ENCODE measurements around the gene MISP. TPM values are rescaled to one million over a fixed set of nuclear protein-coding genes. Genes with fewer than 3 reads are reported as not detected.

The MISP gene
- total RNA-seq, 5 donors from 2014 or later (not counting 1 experiment from before 2014, with no cell fraction given) = 0.10 to 0.16 (median 0.15) TPM; not detected in 2

DNA sequence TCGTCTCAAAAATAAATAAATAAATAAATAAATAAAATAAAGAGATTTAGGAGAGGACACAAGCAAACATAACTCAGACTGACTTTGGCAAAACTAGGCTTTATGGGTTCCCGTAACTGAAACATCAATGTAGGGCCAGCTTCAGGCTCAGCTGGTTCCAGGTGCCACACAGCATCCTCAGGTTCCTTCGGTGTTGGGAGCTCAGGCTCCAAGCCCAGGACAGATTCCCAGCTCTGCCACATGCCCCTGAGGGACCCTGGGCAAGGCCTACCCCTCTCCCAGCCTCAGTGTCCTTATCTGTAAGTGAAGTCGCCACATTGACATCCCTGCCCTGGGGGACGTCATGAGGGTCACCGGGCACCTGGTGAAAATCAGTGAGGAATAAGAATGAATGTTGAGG is 18.7 kb downstream of the MISP start:
- peaks cover 0 to 3% (median 2%) of the 10 kb centered on the region in 3 donors for H3K4me1 Mint-ChIP-seq
- no peak overlapping the region for H3K4me3 ChIP-seq (ENCODE audit: control insufficient read depth in 1 of 2, extremely low read depth in 1 of 2, low read length in 1 of 2)

DNA sequence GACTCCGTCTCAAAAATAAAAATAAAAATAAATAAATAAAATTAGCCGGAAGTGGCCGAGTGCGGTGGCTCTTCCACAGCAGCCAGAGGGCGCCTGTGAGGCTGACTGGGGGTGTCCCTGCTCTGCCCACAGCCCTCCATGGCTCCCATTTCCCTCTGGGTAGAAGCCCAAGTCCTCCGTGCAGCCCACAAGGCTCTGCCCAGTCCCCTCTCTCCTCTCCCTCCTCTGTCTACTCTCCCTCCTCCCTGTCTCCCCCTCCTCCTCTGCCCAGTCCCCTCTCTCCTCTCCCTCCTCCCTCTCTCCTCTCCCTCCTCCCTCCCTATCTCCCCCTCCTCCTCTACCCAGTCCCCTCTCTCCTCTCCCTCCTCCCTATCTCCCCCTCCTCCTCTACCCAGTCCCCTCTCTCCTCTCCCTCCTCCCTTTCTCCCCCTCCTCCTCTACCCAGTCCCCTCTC is 20.4 kb downstream of the MISP start:
- ChIA-PET POLR2A (no interaction called here), CTCF (no interaction called here)
- peak in 1 of 4 experiments; percentile 48 for ATAC-seq (replicated peaks in 1 of 4)
- H3K27me3 Mint-ChIP-seq = peaks cover 7 to 13% of the 10 kb centered on the region in 2 donors
- peaks cover 0 to 3% (median 2%) of the 10 kb centered on the region in 3 donors for H3K4me1 Mint-ChIP-seq
- Histone ChIP-seq H3K27ac (ENCODE audit: low read length) (no peak overlapping the region), H3K27me3 (replicated peaks in 1 of 2; ENCODE audit: control insufficient read depth in 2 of 2, extremely low read depth in 1 of 2, insufficient read depth in 2 of 2, low read length in 1 of 2) (peaks cover 0 to 54% of the 10 kb centered on the region in 2 experiments), H3K36me3 (ENCODE audit: control insufficient read depth in 2 of 2, extremely low read depth in 1 of 2, insufficient read depth in 1 of 2, low read length in 1 of 2) (no peaks in the 10 kb centered on the region), H3K4me3 (ENCODE audit: control insufficient read depth in 1 of 2, extremely low read depth in 1 of 2, low read length in 1 of 2) (no peak overlapping the region), H3K9me3 (no peaks in the 10 kb centered on the region), H3K4me1 (ENCODE audit: control insufficient read depth in 1 of 2, extremely low read depth in 1 of 2, insufficient read depth in 2 of 2, low read length in 2 of 2) (peaks cover 0 to 10% of the 10 kb centered on the region in 2 experiments)
- H3K4me3 Mint-ChIP-seq = no peak overlapping the region
- 18% methylated on average over 2 of the region's 6 CpGs for WGBS (ENCODE audit: insufficient coverage)
- no peak overlapping the region for H3K27ac Mint-ChIP-seq
- H3K9me3 Mint-ChIP-seq = no peaks in the 10 kb centered on the region
- peak in 6 of 35 experiments; percentile 7 to 47 (median 18) for DNase-seq
- no peaks in the 10 kb centered on the region for H3K36me3 Mint-ChIP-seq

More for the DNA sequence above, 18.7 kb downstream of the MISP start:
- 75% methylated on average over 2 of the region's 6 CpGs for WGBS (ENCODE audit: insufficient coverage)
- H3K4me1 ChIP-seq (ENCODE audit: control insufficient read depth in 1 of 2, extremely low read depth in 1 of 2, insufficient read depth in 2 of 2, low read length in 2 of 2) = peaks cover 0 to 10% of the 10 kb centered on the region in 2 experiments
- H3K27ac Mint-ChIP-seq = no peak overlapping the region
- H3K27ac ChIP-seq (ENCODE audit: low read length) = no peak overlapping the region
- no peaks in the 10 kb centered on the region for H3K36me3 Mint-ChIP-seq
- H3K9me3 ChIP-seq = no peaks in the 10 kb centered on the region
- DNase-seq (no peak), ATAC-seq (replicated peaks in 1 of 4) (no peak)
- no peaks in the 10 kb centered on the region for H3K9me3 Mint-ChIP-seq
- peaks cover 0 to 54% of the 10 kb centered on the region in 2 experiments for H3K27me3 ChIP-seq (replicated peaks in 1 of 2; ENCODE audit: control insufficient read depth in 2 of 2, extremely low read depth in 1 of 2, insufficient read depth in 2 of 2, low read length in 1 of 2)
- peaks cover 7 to 13% of the 10 kb centered on the region in 2 donors for H3K27me3 Mint-ChIP-seq
- H3K36me3 ChIP-seq (ENCODE audit: control insufficient read depth in 2 of 2, extremely low read depth in 1 of 2, insufficient read depth in 1 of 2, low read length in 1 of 2) = no peaks in the 10 kb centered on the region
- ChIA-PET POLR2A (interaction anchor here in 1 of 2 donors (0.6 kb wide), 1 partner anchor 254 kb away, joined by 6 read pairs; no protein-coding TSS in a partner anchor), CTCF (interaction anchor here (0.6 to 1.0 kb wide), 3 partner anchors 16 to 1741 kb away, joined by 4 to 6 read pairs (median 4); no protein-coding TSS in a partner anchor)
- no peak overlapping the region for H3K4me3 Mint-ChIP-seq

DNA sequence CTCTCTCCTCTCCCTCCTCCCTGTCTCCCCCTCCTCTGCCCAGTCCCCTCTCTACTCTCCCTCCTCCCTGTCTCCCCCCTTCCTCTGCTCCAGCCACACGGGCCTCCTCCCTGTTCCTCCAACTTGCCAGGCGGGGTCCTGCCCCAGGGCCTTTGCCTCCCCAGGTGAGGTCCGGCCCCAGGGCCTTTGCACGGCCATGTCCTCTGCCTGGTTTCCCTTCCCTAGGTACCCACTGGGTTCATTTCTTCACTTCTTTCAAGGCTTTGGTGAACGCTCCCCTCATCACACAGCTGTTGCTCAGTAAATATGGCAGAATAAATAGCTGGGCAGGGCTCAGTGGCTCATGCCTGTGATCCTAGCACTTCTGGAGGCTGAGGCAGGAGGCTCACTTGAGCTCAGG is 21.2 kb downstream of the MISP start:
- Mint-ChIP-seq H3K4me1 (peaks cover 0 to 3% (median 2%) of the 10 kb centered on the region in 3 donors), H3K4me3 (no peak overlapping the region), H3K27me3 (peaks cover 6 to 9% of the 10 kb centered on the region in 2 donors), H3K9me3 (no peaks in the 10 kb centered on the region), H3K27ac (no peak overlapping the region), H3K36me3 (no peaks in the 10 kb centered on the region)
- CTCF ChIA-PET = no interaction called here
- WGBS (ENCODE audit: insufficient coverage) = 43% methylated on average over 2 of the region's 5 CpGs
- DNase-seq (no peak), ATAC-seq (replicated peaks in 1 of 4) (no peak)
- POLR2A ChIA-PET = no interaction called here
- no peak overlapping the region for H3K4me3 ChIP-seq (ENCODE audit: control insufficient read depth in 1 of 2, extremely low read depth in 1 of 2, low read length in 1 of 2)
- no peaks in the 10 kb centered on the region for H3K36me3 ChIP-seq (ENCODE audit: control insufficient read depth in 2 of 2, extremely low read depth in 1 of 2, insufficient read depth in 1 of 2, low read length in 1 of 2)
- H3K9me3 ChIP-seq = no peaks in the 10 kb centered on the region
- H3K4me1 ChIP-seq (ENCODE audit: control insufficient read depth in 1 of 2, extremely low read depth in 1 of 2, insufficient read depth in 2 of 2, low read length in 2 of 2) = peaks cover 0 to 10% of the 10 kb centered on the region in 2 experiments
- H3K27ac ChIP-seq (ENCODE audit: low read length) = no peak overlapping the region
- H3K27me3 ChIP-seq (replicated peaks in 1 of 2; ENCODE audit: control insufficient read depth in 2 of 2, extremely low read depth in 1 of 2, insufficient read depth in 2 of 2, low read length in 1 of 2) = peaks cover 0 to 55% of the 10 kb centered on the region in 2 experiments

DNA sequence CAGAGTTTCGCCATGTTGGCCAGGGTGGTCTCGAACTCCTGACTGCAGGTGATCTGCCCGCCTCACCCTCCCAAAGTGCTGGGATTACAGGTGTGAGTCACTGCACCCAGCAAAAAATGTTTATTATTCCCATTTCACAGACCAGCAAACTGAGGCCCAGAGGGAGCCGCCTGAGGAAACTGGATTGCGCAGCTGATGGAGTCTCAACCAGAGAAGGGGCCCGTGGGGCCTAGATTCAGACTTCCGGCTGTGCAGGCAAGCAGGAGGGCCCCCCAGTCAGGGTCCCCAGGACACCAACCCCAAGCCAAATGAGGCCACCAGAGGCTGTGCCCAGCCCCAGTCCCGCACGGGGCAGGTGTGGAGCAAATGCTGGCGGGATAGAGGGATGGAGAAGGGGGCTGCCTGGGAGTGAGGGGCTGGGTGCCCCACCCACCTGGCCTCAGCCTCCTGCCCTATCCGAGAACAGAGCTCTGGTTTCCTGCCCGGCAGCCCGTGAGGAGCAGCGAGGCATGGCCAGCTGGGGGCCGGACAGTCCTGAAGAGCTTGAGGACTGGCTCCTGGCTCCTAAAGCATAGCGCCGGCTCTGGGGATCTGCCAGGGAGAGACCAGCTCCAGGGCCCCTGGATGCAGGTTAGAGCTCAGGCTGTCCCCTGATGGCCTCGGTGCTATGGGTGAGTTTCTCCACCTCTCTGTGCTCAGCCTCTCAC is 22.0 kb downstream of the MISP start:
- CTCF ChIA-PET = no interaction called here
- POLR2A ChIA-PET = no interaction called here
- no peak overlapping the region for H3K4me3 Mint-ChIP-seq

DNA sequence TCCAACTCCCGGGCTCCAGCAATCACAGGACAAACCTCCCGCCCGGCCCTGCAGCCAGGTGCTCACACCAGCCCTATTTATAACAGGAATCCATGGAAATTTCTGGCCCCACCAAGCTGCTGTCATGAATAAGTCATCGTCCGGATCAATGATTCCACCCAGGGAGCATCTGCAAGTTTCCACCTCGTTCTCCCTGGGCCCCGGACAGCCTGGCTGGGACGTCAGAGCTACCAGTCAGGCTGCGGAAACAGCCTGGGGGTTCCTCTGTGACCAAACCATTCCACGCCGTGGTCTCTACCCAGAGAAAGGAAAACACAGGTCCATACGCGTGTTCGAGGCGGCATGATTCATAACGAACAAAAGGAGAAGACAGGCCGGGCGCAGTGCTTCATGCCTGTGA is 25.6 kb downstream of the MISP start:
- H3K4me3 ChIP-seq (ENCODE audit: control insufficient read depth in 1 of 2, extremely low read depth in 1 of 2, low read length in 1 of 2) = no peak overlapping the region
- no peak overlapping the region for H3K27ac Mint-ChIP-seq
- no peak overlapping the region for H3K4me3 Mint-ChIP-seq
- CTCF ChIA-PET = interaction anchor here in 1 of 2 donors (0.7 kb wide), 1 partner anchor 14 kb away, joined by 3 read pairs; no protein-coding TSS in a partner anchor
- no peaks in the 10 kb centered on the region for H3K4me1 Mint-ChIP-seq
- WGBS (ENCODE audit: insufficient coverage) = 83% methylated on average over 15 of the region's 18 CpGs
- H3K9me3 Mint-ChIP-seq = no peaks in the 10 kb centered on the region
- no peak for ATAC-seq (replicated peaks in 1 of 4)
- no peaks in the 10 kb centered on the region for H3K36me3 Mint-ChIP-seq
- DNase-seq = no peak
- no peak overlapping the region for H3K27ac ChIP-seq (ENCODE audit: low read length)
- peaks cover 0 to 48% of the 10 kb centered on the region in 2 experiments for H3K27me3 ChIP-seq (replicated peaks in 1 of 2; ENCODE audit: control insufficient read depth in 2 of 2, extremely low read depth in 1 of 2, insufficient read depth in 2 of 2, low read length in 1 of 2)
- H3K27me3 Mint-ChIP-seq = peaks cover 6 to 7% of the 10 kb centered on the region in 2 donors
- no peaks in the 10 kb centered on the region for H3K9me3 ChIP-seq
- no peaks in the 10 kb centered on the region for H3K4me1 ChIP-seq (ENCODE audit: control insufficient read depth in 1 of 2, extremely low read depth in 1 of 2, insufficient read depth in 2 of 2, low read length in 2 of 2)
- POLR2A ChIA-PET = no interaction called here
- no peaks in the 10 kb centered on the region for H3K36me3 ChIP-seq (ENCODE audit: control insufficient read depth in 2 of 2, extremely low read depth in 1 of 2, insufficient read depth in 1 of 2, low read length in 1 of 2)

More for the DNA sequence above, 22.0 kb downstream of the MISP start:
- ATAC-seq (replicated peaks in 1 of 4) (no peak), DNase-seq (no peak)
- WGBS (ENCODE audit: insufficient coverage) = 94% methylated on average over 14 of the region's 18 CpGs
- H3K27me3 Mint-ChIP-seq = peaks cover 4 to 6% of the 10 kb centered on the region in 2 donors
- H3K9me3 Mint-ChIP-seq = no peaks in the 10 kb centered on the region
- Histone ChIP-seq H3K36me3 (ENCODE audit: control insufficient read depth in 2 of 2, extremely low read depth in 1 of 2, insufficient read depth in 1 of 2, low read length in 1 of 2) (no peaks in the 10 kb centered on the region), H3K27me3 (replicated peaks in 1 of 2; ENCODE audit: control insufficient read depth in 2 of 2, extremely low read depth in 1 of 2, insufficient read depth in 2 of 2, low read length in 1 of 2) (peaks cover 0 to 51% of the 10 kb centered on the region in 2 experiments), H3K27ac (ENCODE audit: low read length) (no peak overlapping the region), H3K4me1 (ENCODE audit: control insufficient read depth in 1 of 2, extremely low read depth in 1 of 2, insufficient read depth in 2 of 2, low read length in 2 of 2) (peaks cover 0 to 10% of the 10 kb centered on the region in 2 experiments), H3K9me3 (no peaks in the 10 kb centered on the region), H3K4me3 (ENCODE audit: control insufficient read depth in 1 of 2, extremely low read depth in 1 of 2, low read length in 1 of 2) (no peak overlapping the region)
- H3K36me3 Mint-ChIP-seq = no peaks in the 10 kb centered on the region
- H3K27ac Mint-ChIP-seq = no peak overlapping the region
- H3K4me1 Mint-ChIP-seq = peaks cover 0 to 3% (median 2%) of the 10 kb centered on the region in 3 donors

DNA sequence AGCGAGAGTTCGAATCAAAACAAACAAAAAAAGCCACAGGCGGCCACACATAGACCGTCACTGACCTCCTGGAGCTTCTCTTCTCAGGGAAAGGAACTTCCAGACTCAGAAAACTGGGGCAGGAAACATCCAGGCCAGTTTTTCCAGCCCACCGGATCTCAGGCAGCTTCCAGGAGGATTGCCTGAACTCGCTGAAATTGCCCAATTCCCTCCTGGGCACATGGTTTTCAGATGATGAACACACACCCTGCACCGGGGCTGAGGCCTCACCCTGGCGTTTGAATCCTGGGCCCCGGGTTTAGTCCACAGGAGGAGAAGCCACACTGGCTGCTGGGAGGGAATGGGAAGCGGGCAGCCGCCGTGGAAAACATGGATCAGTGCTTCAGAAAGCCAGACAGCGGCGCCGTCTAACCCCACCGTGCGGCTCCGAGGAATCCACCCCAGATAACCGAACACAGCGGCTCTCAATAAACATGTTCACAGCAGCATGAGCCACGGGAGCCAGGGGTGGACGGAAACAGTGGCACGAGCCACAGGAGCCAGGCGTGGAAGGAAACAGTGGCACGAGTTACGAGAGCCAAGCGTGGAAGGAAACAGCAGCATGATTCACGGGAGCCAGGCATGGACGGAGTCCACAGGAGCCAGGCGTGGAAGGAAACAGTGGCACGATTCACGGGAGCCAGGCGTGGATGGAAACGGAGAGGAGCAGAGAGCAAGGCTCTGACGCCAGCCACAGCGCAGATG is 28.2 kb downstream of the MISP start:
- Histone ChIP-seq H3K27me3 (replicated peaks in 1 of 2; ENCODE audit: control insufficient read depth in 2 of 2, extremely low read depth in 1 of 2, insufficient read depth in 2 of 2, low read length in 1 of 2) (peaks cover 0 to 51% of the 10 kb centered on the region in 2 experiments), H3K4me1 (ENCODE audit: control insufficient read depth in 1 of 2, extremely low read depth in 1 of 2, insufficient read depth in 2 of 2, low read length in 2 of 2) (no peaks in the 10 kb centered on the region), H3K4me3 (ENCODE audit: control insufficient read depth in 1 of 2, extremely low read depth in 1 of 2, low read length in 1 of 2) (no peak overlapping the region), H3K36me3 (ENCODE audit: control insufficient read depth in 2 of 2, extremely low read depth in 1 of 2, insufficient read depth in 1 of 2, low read length in 1 of 2) (no peaks in the 10 kb centered on the region), H3K27ac (ENCODE audit: low read length) (no peak overlapping the region), H3K9me3 (no peaks in the 10 kb centered on the region)
- POLR2A ChIA-PET = no interaction called here
- Mint-ChIP-seq H3K36me3 (no peaks in the 10 kb centered on the region), H3K27me3 (peaks cover 3% of the 10 kb centered on the region in 2 donors), H3K27ac (no peak overlapping the region), H3K4me3 (no peak overlapping the region), H3K4me1 (no peaks in the 10 kb centered on the region), H3K9me3 (no peaks in the 10 kb centered on the region)
- no peak for ATAC-seq (replicated peaks in 1 of 4)
- WGBS (ENCODE audit: insufficient coverage) = 87% methylated on average over 36 of the region's 36 CpGs
- no peak for DNase-seq
- CTCF ChIA-PET = no interaction called here

All from T-cell (primary cell).